HepG2 (cell line): ENCODE measurements around the gene CAPN2. TPM values are rescaled to one million over a fixed set of nuclear protein-coding genes. Genes with fewer than 3 reads are reported as not detected.

ENCODE experiments used
- ATAC-seq: fragments of 200-7000 bp; cut with Tn5 transposase; 3 replicates; pipeline ENCODE4 v1.9.1; 2020; ENCODE audit warnings: mild to moderate bottlenecking, moderate library complexity
- BruUV-seq: library from RNA; stranded (reverse); fragments of 400-500 nt; replicated peaks from 2 replicates; lab custom pipeline; 2021; lab: Mats Ljungman, UMichigan
- CTCF ChIA-PET: fragments of 300-600 bp; formaldehyde crosslinking; extraction: SDS; loops from one replicate; lab custom pipeline; 2021; ENCODE audit warnings: low total read pairs, inconsistent platforms, low intra/inter-chr PET ratio; lab: Yijun Ruan, JAX
- POLR2A ChIA-PET: fragments of 350-600 bp; sonication (Branson Sonifier 250); formaldehyde crosslinking; loops from one replicate; lab custom pipeline; 2020; ENCODE audit warnings: antibody characterized with exemption, inconsistent platforms; lab: Yijun Ruan, JAX
- DNase-seq: peaks from one replicate; pipeline ENCODE4 v3.0.0-alpha.2; 2015; ENCODE audit warnings: low spot score
- FAIRE-seq: peaks from 3 replicates; lab custom pipeline; 2011; peaks lifted over from hg19 to GRCh38; lab: Jason Lieb, UNC
- H2AFZ ChIP-seq: one replicate; pipeline ENCODE4 v1.6.1; 2011; ENCODE audit warnings: low read length, inconsistent platforms
- H3K27ac ChIP-seq: fragments of 300-600 bp; 3 replicates; pipeline ENCODE4 v1.8.0; 2011; ENCODE audit warnings: mixed run types, mild to moderate bottlenecking, mixed read lengths, low read length, inconsistent platforms; ENCODE audit not compliant: insufficient read depth; ENCODE audit errors: extremely low read length
- H3K27me3 ChIP-seq, 2 experiments: fragments of 200-600 bp in 1 of 2; 2 replicates in 1 of 2; 3 replicates in 1 of 2; pipeline versions ENCODE4 v1.6.0 to v1.8.0; 2011; ENCODE audit warnings: low read length in 2 of 2, mild to moderate bottlenecking in 2 of 2, moderate library complexity in 2 of 2, inconsistent platforms in 1 of 2; ENCODE audit not compliant: insufficient read depth in 2 of 2, control insufficient read depth in 1 of 2
- H3K36me3 ChIP-seq, 2 experiments: fragments of 200-600 bp in 1 of 2; replicated peaks in 1 of 2; 2 replicates in 1 of 2; 3 replicates in 1 of 2; pipeline versions ENCODE4 v1.5.1 to v1.8.0; 2011; ENCODE audit warnings: low read length in 2 of 2, inconsistent platforms in 1 of 2; ENCODE audit not compliant: insufficient read depth in 2 of 2, control insufficient read depth in 1 of 2
- H3K4me1 ChIP-seq: 2 replicates; pipeline ENCODE4 v1.5.1; 2012; ENCODE audit warnings: low read length, inconsistent platforms; ENCODE audit not compliant: insufficient read depth
- H3K4me2 ChIP-seq: 2 replicates; pipeline ENCODE4 v1.6.0; 2011; ENCODE audit warnings: low read depth, low read length, inconsistent platforms
- H3K4me3 ChIP-seq, 3 experiments: fragments of 200-600 bp in 1 of 3; sonication (generic), shearing (Covaris generic) in 1 of 3; replicated peaks in 1 of 3; 2 replicates each; pipeline ENCODE4 v1.5.1; 2011 to 2016; ENCODE audit warnings: low read length in 3 of 3, inconsistent platforms in 2 of 3, low read depth in 2 of 3, mild to moderate bottlenecking in 2 of 3, control low read depth in 1 of 3, mixed read lengths in 1 of 3; ENCODE audit not compliant: insufficient read depth in 1 of 3
- H3K79me2 ChIP-seq: one replicate; pipeline ENCODE4 v1.6.1; 2011; ENCODE audit warnings: low read length, inconsistent platforms; ENCODE audit not compliant: insufficient read depth
- H3K9ac ChIP-seq: 2 replicates; pipeline ENCODE4 v1.6.0; 2011; ENCODE audit warnings: mild to moderate bottlenecking, low read depth, low read length, inconsistent platforms; ENCODE audit not compliant: insufficient read depth
- H3K9me3 ChIP-seq: 2 replicates; pipeline ENCODE4 v1.5.1; 2012; ENCODE audit warnings: mild to moderate bottlenecking, low read length
- H4K20me1 ChIP-seq: 2 replicates; pipeline ENCODE4 v1.6.0; 2011; ENCODE audit warnings: inconsistent platforms, mild to moderate bottlenecking, low read length, moderate library complexity; ENCODE audit not compliant: insufficient read depth
- CCAR2 ChIP-seq: fragments of 200-400 bp; formaldehyde crosslinking; optimal IDR thresholded peaks from 2 replicates; pipeline ENCODE3; 2018; ENCODE audit warnings: low read depth, mild to moderate bottlenecking, low read length, moderate library complexity
- ELF3 ChIP-seq: IDR thresholded peaks from 2 replicates; pipeline ENCODE4 v1.6.1; 2016; ENCODE audit warnings: missing genetic modification reagents, missing compliant biosample characterization
- FOXK2 ChIP-seq: fragments of 450-650 bp; IDR thresholded peaks from 2 replicates; pipeline ENCODE4 v1.6.1; 2016
- GATAD1 ChIP-seq: IDR thresholded peaks from 2 replicates; pipeline ENCODE4 v1.6.1; 2016; ENCODE audit warnings: missing genetic modification reagents, missing compliant biosample characterization
- HNF4G ChIP-seq, 2 experiments: sonication (generic) in 1 of 2; formaldehyde crosslinking in 1 of 2; IDR thresholded peaks; 2 replicates each; pipeline versions ENCODE4 v1.4.0 to v1.6.1; 2011 to 2020; ENCODE audit warnings: borderline replicate concordance in 2 of 2, low read depth in 2 of 2, mild to moderate bottlenecking in 2 of 2, low read length in 1 of 2, missing genetic modification reagents in 1 of 2, moderate library complexity in 1 of 2
- ISL2 ChIP-seq: sonication (generic); formaldehyde crosslinking; IDR thresholded peaks from 2 replicates; pipeline ENCODE4 v1.5.0; 2020; ENCODE audit warnings: missing genetic modification reagents
- KDM6A ChIP-seq: IDR thresholded peaks from 2 replicates; pipeline ENCODE4 v1.6.1; 2016; ENCODE audit warnings: low read depth
- MED8 ChIP-seq: sonication (generic); formaldehyde crosslinking; IDR thresholded peaks from 2 replicates; pipeline ENCODE4 v1.8.1; 2023; ENCODE audit warnings: mild to moderate bottlenecking, missing genetic modification reagents; ENCODE audit not compliant: insufficient replicate concordance
- MLLT10 ChIP-seq: sonication (generic); formaldehyde crosslinking; IDR thresholded peaks from 2 replicates; pipeline ENCODE4 v1.4.0; 2020; ENCODE audit warnings: missing genetic modification reagents
- MYNN ChIP-seq: sonication (generic); formaldehyde crosslinking; IDR thresholded peaks from 2 replicates; pipeline ENCODE4 v1.4.0; 2020; ENCODE audit warnings: mild to moderate bottlenecking, low read depth, missing genetic modification reagents
- POGZ ChIP-seq: sonication (generic); formaldehyde crosslinking; IDR thresholded peaks from 2 replicates; pipeline ENCODE4 v1.4.0; 2020; ENCODE audit warnings: mild to moderate bottlenecking, missing genetic modification reagents
- PRMT3 ChIP-seq: sonication (generic); formaldehyde crosslinking; IDR thresholded peaks from 2 replicates; pipeline ENCODE4 v1.8.1; 2022; ENCODE audit warnings: low read depth, mild to moderate bottlenecking, moderate library complexity, missing genetic modification reagents, borderline replicate concordance
- SALL1 ChIP-seq: sonication (generic); formaldehyde crosslinking; IDR thresholded peaks from 2 replicates; pipeline ENCODE4 v1.8.0; 2022; ENCODE audit warnings: mild to moderate bottlenecking, missing genetic modification reagents
- XRCC5 ChIP-seq: fragments of 200-400 bp; formaldehyde crosslinking; optimal IDR thresholded peaks from 2 replicates; pipeline ENCODE3; 2017; ENCODE audit warnings: mild to moderate bottlenecking, low read length
- ZNF24 ChIP-seq: fragments of 450-650 bp; IDR thresholded peaks from 2 replicates; pipeline ENCODE4 v1.6.1; 2017; ENCODE audit warnings: antibody characterized with exemption, mild to moderate bottlenecking
- ZNF337 ChIP-seq: sonication (generic); formaldehyde crosslinking; IDR thresholded peaks from 2 replicates; pipeline ENCODE4 v1.5.1; 2020; ENCODE audit warnings: missing genetic modification reagents, low read depth, mild to moderate bottlenecking, borderline replicate concordance
- ZNF383 ChIP-seq: sonication (generic); formaldehyde crosslinking; IDR thresholded peaks from 2 replicates; pipeline ENCODE4 v1.4.0; 2020; ENCODE audit warnings: missing genetic modification reagents, mild to moderate bottlenecking, borderline replicate concordance
- ZNF709 ChIP-seq: sonication (generic); formaldehyde crosslinking; IDR thresholded peaks from 2 replicates; pipeline ENCODE4 v1.5.0; 2020; ENCODE audit warnings: mild to moderate bottlenecking, missing genetic modification reagents
- WGBS: methylation state at CpG from one replicate; pipeline ENCODE4 v1.1.6; 2017; ENCODE audit warnings: low lambda C conversion rate; 5-methylcytosine and 5-hydroxymethylcytosine counted together
- in situ Hi-C: cut with HindIII; loops from 2 replicates; pipeline ENCODE4 v1.10.0; 2017; ENCODE audit warnings: low pct_unique_long_range_greater_than_20kb; ENCODE audit not compliant: extremely low pct_ligation_motif_present
- intact Hi-C: fragments of 100-400 bp; cut with micrococcal nuclease; formaldehyde crosslinking; loops from one replicate; pipeline ENCODE4 v1.10.0; 2022; ENCODE audit not compliant: unreplicated experiment
- polyA plus RNA-seq, 8 experiments: library from polyadenylated mRNA; depleted of rRNA in 3 of 8; stranded (reverse) in 7 of 8; unstranded in 1 of 8; fragments of >200 nt; fragmentation: Illumina TruSeq in 4 of 8; extraction: Trizol in 4 of 8; gene quantifications; 2 replicates each; pipeline versions ENCODE4 v1.2.1 to v1.2.3, GENCODE V29; 2011 to 2016; ENCODE audit warnings: low read depth in 4 of 8, missing spikeins in 1 of 8, mixed read lengths in 1 of 8; ENCODE audit not compliant: insufficient read depth in 1 of 8
- total RNA-seq, 5 experiments: library from RNA; depleted of rRNA; stranded (reverse); fragments of >200 nt; fragmentation: Illumina TruSeq; extraction: Trizol; gene quantifications; 2 replicates each; pipeline ENCODE4 v1.2.3, GENCODE V29; 2016; ENCODE audit warnings: low read depth in 1 of 5
- TF ChIP-seq, protein P1 (sequence below): sonication (generic); formaldehyde crosslinking; IDR thresholded peaks from 2 replicates; pipeline ENCODE4 v1.8.0; 2022; ENCODE audit warnings: missing genetic modification reagents, low read depth, mild to moderate bottlenecking, borderline replicate concordance
- TF ChIP-seq, protein P2 (sequence below): sonication (generic); formaldehyde crosslinking; IDR thresholded peaks from 2 replicates; pipeline ENCODE4 v1.5.0; 2020; ENCODE audit warnings: missing genetic modification reagents
- TF ChIP-seq, protein P3 (sequence below): sonication (generic); formaldehyde crosslinking; IDR thresholded peaks from 2 replicates; pipeline ENCODE4 v1.5.1; 2020; ENCODE audit warnings: missing genetic modification reagents, mild to moderate bottlenecking, borderline replicate concordance

CAPN2 gene
- total and polyA plus RNA-seq, 2 of the 13 experiments (the other 11 are each of a cell fraction or from before 2014, with no cell fraction given), result 6.2 to 7.4 TPM

DNA sequence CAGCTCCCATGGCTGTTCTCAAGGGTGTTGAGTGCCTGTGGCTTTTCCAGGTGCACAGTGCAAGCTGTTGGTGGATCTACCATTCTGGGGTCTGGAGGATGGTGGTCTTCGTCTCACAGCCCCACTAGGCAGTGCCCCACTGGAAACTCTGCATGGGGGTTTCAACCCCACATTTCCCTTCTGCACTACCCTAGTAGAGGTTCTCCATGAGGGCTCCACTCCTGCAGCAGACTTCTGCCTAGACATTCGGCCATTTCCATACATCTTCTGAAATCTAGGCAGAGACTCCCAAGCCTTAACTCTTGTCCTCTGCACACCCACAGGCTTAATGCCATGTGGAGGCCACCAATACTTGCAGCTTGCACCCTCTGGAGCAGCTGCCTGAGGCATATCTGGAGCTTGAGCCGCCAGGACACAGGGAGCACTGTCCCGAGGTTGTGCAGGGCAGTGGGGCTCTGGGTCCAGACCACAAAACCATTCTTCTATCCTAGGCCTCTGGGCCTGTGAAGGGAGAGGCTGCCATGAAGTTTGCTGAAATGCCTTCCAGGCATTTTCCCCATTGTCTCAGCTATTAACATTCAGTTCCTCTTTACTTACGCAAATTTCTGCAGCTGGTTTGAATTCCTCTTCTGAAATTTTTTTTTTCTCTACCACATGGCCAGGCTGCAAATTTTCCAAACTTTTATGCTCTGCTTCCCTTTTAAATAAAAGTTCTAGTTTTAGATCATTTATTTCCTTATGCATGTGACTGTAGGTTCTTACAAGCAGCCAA is 38.0 kb upstream of the CAPN2 start (continued):
- no peak for TF ChIP-seq MLLT10 (CRISPR knock-in tag)
- TF ChIP-seq ZNF337 (CRISPR knock-in tag), result no peak
- no peak for TF ChIP-seq ELF3
- TF ChIP-seq MYNN (CRISPR knock-in tag), result no peak
- no peak for TF ChIP-seq ISL2 (CRISPR knock-in tag)
- no peak for TF ChIP-seq ZNF383 (CRISPR knock-in tag)

DNA sequence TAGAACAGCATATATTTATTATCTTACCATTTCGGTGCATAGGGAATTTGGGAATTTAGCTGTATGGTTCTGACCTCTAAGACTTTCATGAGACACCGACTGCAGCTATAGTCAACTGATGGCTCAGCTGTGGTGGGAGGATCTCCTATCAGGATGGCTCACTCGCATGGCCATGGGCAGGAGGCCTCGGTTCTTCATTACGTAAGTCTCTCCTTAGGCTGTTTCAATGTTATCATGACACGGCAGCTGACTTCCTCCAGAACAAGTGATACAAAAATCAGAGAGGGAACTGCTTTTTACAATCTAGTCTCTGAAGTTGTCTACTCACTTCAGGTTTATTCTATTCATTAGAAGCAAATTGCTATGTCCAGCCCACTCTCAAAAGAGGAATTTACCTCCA is 33.5 kb upstream of the CAPN2 start:
- in situ Hi-C loops (no loop called here), intact Hi-C loops (no loop called here)
- Histone ChIP-seq H3K4me1 (no peaks in the 10 kb centered on the region), H3K79me2 (no peaks in the 10 kb centered on the region), H3K27me3 (peaks cover 0 to 14% of the 10 kb centered on the region in 2 experiments; a peak in 3 of 5 replicates), H4K20me1 (no peaks in the 10 kb centered on the region), H3K27ac (no peak overlapping the region), H3K9ac (no peak overlapping the region), H3K9me3 (peaks cover 6% of the 10 kb centered on the region; the same call in 1 of the 2 replicates), H3K4me2 (no peak overlapping the region), H3K4me3 (no peak overlapping the region), H3K36me3 (no peaks in the 10 kb centered on the region), H2AFZ (no peak overlapping the region)
- FAIRE-seq (no peak), ATAC-seq (no peak), DNase-seq (no peak)
- ChIA-PET POLR2A (no interaction called here), CTCF (no interaction called here)
- BruUV-seq, result no TSS peak
- 26% methylated on average over 6 of the region's 6 CpGs for WGBS
- TF ChIP-seq FOXK2 (no peak), PRMT3 (CRISPR knock-in tag) (no peak), ZNF24 (no peak), CCAR2 (no peak), XRCC5 (no peak), POGZ (no peak), ZNF709 (CRISPR knock-in tag) (no peak), MYNN (CRISPR knock-in tag) (no peak), MED8 (CRISPR knock-in tag) (no peak), GATAD1 (CRISPR knock-in tag) (no peak), HNF4G (IDR thresholded peaks at IDR 0.05; ENCODE audit: borderline replicate concordance, low read depth, low read length) (no peak), HNF4G (CRISPR knock-in tag; IDR thresholded peaks at IDR 0.05; ENCODE audit: borderline replicate concordance, low read depth) (no peak), KDM6A (CRISPR knock-in tag) (no peak), SALL1 (CRISPR knock-in tag) (no peak)
- TF ChIP-seq, protein P1, sequence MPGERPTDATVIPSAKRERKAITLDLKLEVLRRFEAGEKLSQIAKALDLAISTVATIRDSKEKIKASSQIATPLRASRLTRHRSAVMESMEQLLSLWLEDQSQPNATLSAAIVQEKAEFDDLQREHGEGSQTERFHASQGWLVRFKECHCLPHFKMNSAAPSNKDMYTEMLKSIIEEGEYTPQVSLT (CRISPR knock-in tag), result no peak
- TF ChIP-seq, protein P2, sequence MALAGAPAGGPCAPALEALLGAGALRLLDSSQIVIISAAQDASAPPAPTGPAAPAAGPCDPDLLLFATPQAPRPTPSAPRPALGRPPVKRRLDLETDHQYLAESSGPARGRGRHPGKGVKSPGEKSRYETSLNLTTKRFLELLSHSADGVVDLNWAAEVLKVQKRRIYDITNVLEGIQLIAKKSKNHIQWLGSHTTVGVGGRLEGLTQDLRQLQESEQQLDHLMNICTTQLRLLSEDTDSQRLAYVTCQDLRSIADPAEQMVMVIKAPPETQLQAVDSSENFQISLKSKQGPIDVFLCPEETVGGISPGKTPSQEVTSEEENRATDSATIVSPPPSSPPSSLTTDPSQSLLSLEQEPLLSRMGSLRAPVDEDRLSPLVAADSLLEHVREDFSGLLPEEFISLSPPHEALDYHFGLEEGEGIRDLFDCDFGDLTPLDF (CRISPR knock-in tag), result no peak
- TF ChIP-seq, protein P3, sequence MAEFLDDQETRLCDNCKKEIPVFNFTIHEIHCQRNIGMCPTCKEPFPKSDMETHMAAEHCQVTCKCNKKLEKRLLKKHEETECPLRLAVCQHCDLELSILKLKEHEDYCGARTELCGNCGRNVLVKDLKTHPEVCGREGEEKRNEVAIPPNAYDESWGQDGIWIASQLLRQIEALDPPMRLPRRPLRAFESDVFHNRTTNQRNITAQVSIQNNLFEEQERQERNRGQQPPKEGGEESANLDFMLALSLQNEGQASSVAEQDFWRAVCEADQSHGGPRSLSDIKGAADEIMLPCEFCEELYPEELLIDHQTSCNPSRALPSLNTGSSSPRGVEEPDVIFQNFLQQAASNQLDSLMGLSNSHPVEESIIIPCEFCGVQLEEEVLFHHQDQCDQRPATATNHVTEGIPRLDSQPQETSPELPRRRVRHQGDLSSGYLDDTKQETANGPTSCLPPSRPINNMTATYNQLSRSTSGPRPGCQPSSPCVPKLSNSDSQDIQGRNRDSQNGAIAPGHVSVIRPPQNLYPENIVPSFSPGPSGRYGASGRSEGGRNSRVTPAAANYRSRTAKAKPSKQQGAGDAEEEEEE (CRISPR knock-in tag), result no peak
